Upper lobe of right lung (tissue), 1 donor: ENCODE measurements around the gene NAPSA. TPM values are rescaled to one million over a fixed set of nuclear protein-coding genes. Genes with fewer than 3 reads are reported as not detected.
A peak's percentile ranks its signal among the peaks of the same experiment; 100 is the strongest.

Experiments
- ATAC-seq: fragments of 200-7000 bp; cut with Tn5 transposase; one replicate; pipeline ENCODE4 v1.9.1; 2020; ENCODE audit warnings: mild to moderate bottlenecking, moderate library complexity
- DNase-seq: peaks from one replicate; pipeline ENCODE4 v3.0.0-alpha.2; 2020
- H3K27ac ChIP-seq: fragments of 200-600 bp; one replicate; pipeline ENCODE4 v1.8.0; 2022
- H3K27me3 ChIP-seq: fragments of 200-600 bp; one replicate; pipeline ENCODE4 v1.8.0; 2022; ENCODE audit warnings: mild to moderate bottlenecking
- H3K36me3 ChIP-seq: fragments of 200-600 bp; one replicate; pipeline ENCODE4 v1.8.0; 2022
- H3K4me1 ChIP-seq: fragments of 200-600 bp; one replicate; pipeline ENCODE4 v1.8.0; 2022
- H3K4me3 ChIP-seq: fragments of 200-600 bp; one replicate; pipeline ENCODE4 v1.8.0; 2022; ENCODE audit warnings: mild to moderate bottlenecking
- H3K9me3 ChIP-seq: fragments of 200-600 bp; one replicate; pipeline ENCODE4 v1.8.0; 2022
- CTCF ChIP-seq: fragments of 200-600 bp; IDR thresholded peaks from one replicate; pipeline ENCODE4 v1.8.0; 2022; ENCODE audit warnings: antibody characterized with exemption
- intact Hi-C: fragments of 100-400 bp; cut with DNase I; formaldehyde crosslinking; loops from one replicate; pipeline ENCODE4 v1.11.0; 2022
- total RNA-seq: library from RNA; stranded (reverse); fragmentation: NEBNext Ultra II Directional; extraction: Animal tissue kit (Norgen Biotek cat#: 25700); gene quantifications from one replicate; pipeline ENCODE4 v1.2.1, GENCODE V29; 2021
- donor health status: DM: no; HTN: yes; CAD: no; lungs with severe emphysema.

NAPSA gene
- total RNA-seq, 1 donor from 2014 or later: 1,895 TPM

DNA sequence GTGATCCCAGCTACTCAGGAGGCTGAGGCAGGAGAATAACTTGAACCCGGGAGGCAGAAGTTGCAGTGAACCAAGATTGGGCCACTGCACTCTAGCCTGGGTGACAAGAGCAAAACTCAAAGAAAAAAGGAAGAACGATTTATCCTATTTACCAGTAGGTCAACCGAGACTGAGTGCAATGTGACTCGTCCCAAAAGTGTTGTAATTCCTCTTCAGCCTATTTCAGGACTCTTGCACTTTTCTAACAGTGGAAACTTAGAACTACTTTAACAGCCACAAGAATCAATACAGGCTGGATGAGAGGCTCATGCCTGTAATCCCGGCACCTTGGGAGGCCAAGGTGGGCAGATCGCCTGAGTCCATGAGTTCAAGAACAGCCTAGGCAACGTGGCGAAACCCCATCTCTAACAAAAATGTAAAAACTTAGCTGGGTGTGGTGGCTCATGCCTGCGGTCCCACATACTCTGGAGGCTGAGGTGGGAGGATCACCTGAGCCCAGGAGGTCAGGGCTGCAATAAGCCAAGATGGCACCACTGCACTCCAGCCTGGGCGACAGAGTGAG, 6.6 kb upstream of the NAPSA start:
- ATAC-seq (peak; percentile 4), DNase-seq (no peak)
- TF ChIP-seq CTCF: no peak
- Histone ChIP-seq H3K27ac (peak overlapping the region; percentile 77), H3K9me3 (no peaks in the 10 kb centered on the region), H3K36me3 (no peaks in the 10 kb centered on the region), H3K4me3 (no peak overlapping the region), H3K27me3 (no peaks in the 10 kb centered on the region), H3K4me1 (peaks cover 4% of the 10 kb centered on the region)
- intact Hi-C loops: no loop called here

GRCh38 chr19:50368649-50369570, 3.5 kb upstream of the NAPSA start:
- no peaks in the 10 kb centered on the region for H3K9me3 ChIP-seq
- peak; percentile 83 for ATAC-seq
- peak overlapping the region; percentile 74 for H3K27ac ChIP-seq
- no peaks in the 10 kb centered on the region for H3K4me1 ChIP-seq
- no peaks in the 10 kb centered on the region for H3K27me3 ChIP-seq
- peak overlapping the region; percentile 66 for H3K4me3 ChIP-seq
- peak; percentile 90 for DNase-seq
- H3K36me3 ChIP-seq: no peaks in the 10 kb centered on the region
- intact Hi-C loops: loop anchor here (5.0 kb wide), 1 partner anchor 48 kb away; the partner anchor contains the start of gene SPIB
- TF ChIP-seq CTCF: peak; percentile 85

DNA sequence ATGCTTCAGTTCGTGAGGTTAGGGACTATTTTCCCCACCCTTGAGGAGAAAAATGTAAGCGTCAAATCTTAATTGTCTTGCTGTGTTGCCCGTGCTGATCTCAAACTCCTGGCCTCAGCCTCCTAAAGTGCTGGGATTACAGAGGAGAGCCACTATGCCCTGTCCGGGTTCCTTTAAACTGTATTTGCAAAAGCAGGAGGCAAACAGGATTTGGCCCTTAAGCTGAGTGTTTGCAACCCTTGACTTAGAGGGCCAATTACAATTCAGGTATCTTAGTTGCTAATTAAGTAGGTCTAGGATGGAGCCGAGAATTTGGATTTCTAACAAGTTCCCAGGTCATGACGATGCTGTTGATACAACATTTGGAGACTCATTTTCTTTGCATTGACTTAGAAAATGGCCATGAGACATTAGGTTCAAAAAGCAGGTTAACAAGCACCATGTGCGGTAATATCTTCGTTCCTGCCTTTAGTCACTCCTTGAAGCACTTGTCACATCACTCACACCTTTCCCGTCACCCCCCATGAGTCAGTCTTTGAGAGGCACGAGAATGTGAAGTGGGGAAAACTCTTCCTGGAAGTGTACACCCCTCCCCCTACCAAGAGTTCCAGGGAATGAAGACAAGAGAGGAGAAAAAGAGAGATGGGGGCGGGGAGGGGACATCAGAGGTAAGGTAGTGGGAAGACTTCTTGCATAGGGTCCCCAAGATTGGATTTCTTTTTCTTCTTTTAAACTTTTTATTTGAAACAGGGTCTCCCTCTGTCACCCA, 2.6 kb downstream of the NAPSA start:
- no peak for TF ChIP-seq CTCF
- ATAC-seq (peak; percentile 64), DNase-seq (peak; percentile 59)
- no peaks in the 10 kb centered on the region for H3K27me3 ChIP-seq
- H3K4me3 ChIP-seq: peak overlapping the region; percentile 54
- peaks cover 2% of the 10 kb centered on the region for H3K4me1 ChIP-seq
- peak overlapping the region; percentile 80 for H3K27ac ChIP-seq
- H3K9me3 ChIP-seq: no peaks in the 10 kb centered on the region
- intact Hi-C loops: no loop called here
- no peaks in the 10 kb centered on the region for H3K36me3 ChIP-seq

DNA sequence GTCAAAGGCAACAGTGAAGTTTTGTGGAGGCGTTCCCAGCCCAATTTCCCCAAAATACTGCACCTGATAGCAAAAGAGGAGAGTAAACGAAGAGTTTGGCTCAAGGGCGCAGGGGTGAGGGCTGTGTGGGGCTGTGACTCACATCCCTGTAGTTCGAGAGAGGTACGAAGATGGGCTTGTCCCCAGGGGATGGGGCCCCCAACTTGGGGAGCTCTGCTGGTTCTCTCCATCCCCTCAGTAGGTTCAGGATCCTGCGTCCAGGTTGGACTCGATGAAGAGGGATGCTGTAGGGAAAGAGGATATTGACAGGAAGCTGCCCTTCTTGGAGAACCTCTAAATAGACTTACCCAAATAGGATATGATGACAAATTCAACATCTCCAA, 3.4 kb downstream of the NAPSA start:
- Histone ChIP-seq H3K9me3 (no peaks in the 10 kb centered on the region), H3K36me3 (no peaks in the 10 kb centered on the region), H3K27ac (peak overlapping the region; percentile 80), H3K4me1 (peaks cover 5% of the 10 kb centered on the region), H3K27me3 (no peaks in the 10 kb centered on the region), H3K4me3 (peak overlapping the region; percentile 54)
- intact Hi-C loops: no loop called here
- no peak for TF ChIP-seq CTCF
- DNase-seq: peak; percentile 61
- ATAC-seq: no peak

- Histone ChIP-seq H3K36me3 (no peaks in the 10 kb centered on the region), H3K27ac (peak overlapping the region; percentile 24), H3K9me3 (no peaks in the 10 kb centered on the region), H3K4me3 (peak overlapping the region; percentile 54), H3K4me1 (peaks cover 5% of the 10 kb centered on the region), H3K27me3 (no peaks in the 10 kb centered on the region)
- peak; percentile 33 for ATAC-seq
- TF ChIP-seq CTCF: no peak
- intact Hi-C loops: no loop called here
- DNase-seq: peak; percentile 86
These were observed 4.0 kb downstream of the NAPSA start for GRCh38 chr19:50361290-50362029.
